Esophagus muscularis mucosa (tissue), 4 donors: ENCODE data around the gene ATP6V1B1.

Experiments
- CTCF ChIP-seq, 3 experiments: fragments of 200-600 bp in 2 of 3; fragments of 450-650 bp in 1 of 3; sonication (generic) in 2 of 3; IDR thresholded peaks; one replicate each; pipeline ENCODE4 v1.5.1; 2017 to 2019; ENCODE audit warnings: antibody characterized with exemption in 3 of 3, mild to moderate bottlenecking in 2 of 3, moderate library complexity in 1 of 3
- EP300 ChIP-seq: sonication (generic); formaldehyde crosslinking; IDR thresholded peaks from one replicate; pipeline ENCODE4 v1.6.1; 2017; ENCODE audit warnings: antibody characterized with exemption
- POLR2A ChIP-seq: fragments of 450-650 bp; IDR thresholded peaks from one replicate; pipeline ENCODE4 v1.6.1; 2017; ENCODE audit warnings: antibody characterized with exemption, moderate library complexity, mild to moderate bottlenecking, low read depth
- POLR2AphosphoS5 ChIP-seq, 2 donors: sonication (generic); formaldehyde crosslinking; IDR thresholded peaks; one replicate each; pipeline ENCODE4 v1.6.1; 2017; ENCODE audit warnings: antibody characterized with exemption in 2 of 2

- no peak for TF ChIP-seq CTCF (IDR thresholded peaks at IDR 0.05)
- no peak for TF ChIP-seq POLR2A
- TF ChIP-seq POLR2AphosphoS5 (IDR thresholded peaks at IDR 0.05) = no peak
- TF ChIP-seq EP300 = no peak
These were observed 30.0 kb upstream of the ATP6V1B1 start for GRCh38 chr2:70905443-70906421.
